HCT116 (cell line): ENCODE measurements around the gene GALNT11. TPM values are rescaled to one million over a fixed set of nuclear protein-coding genes. Genes with fewer than 3 reads are reported as not detected.

Experiments used
- ATAC-seq: fragments of 200-7000 bp; cut with Tn5 transposase; 2 replicates; pipeline ENCODE4 v1.9.1; 2020; ENCODE audit warnings: mild to moderate bottlenecking, moderate library complexity
- BruUV-seq: library from RNA; stranded (reverse); fragments of 400-500 nt; replicated peaks from 2 replicates; lab custom pipeline; 2021; lab: Mats Ljungman, UMichigan
- CTCF ChIA-PET: fragments of 300-600 bp; sonication (Branson Sonifier 250); formaldehyde crosslinking; loops from one replicate; lab custom pipeline; 2021; ENCODE audit warnings: antibody characterized with exemption; lab: Charles Lee
- POLR2A ChIA-PET: fragments of 300-600, 350-600 bp; sonication (Branson Sonifier 250); formaldehyde crosslinking; loops from one replicate; lab custom pipeline; 2021; ENCODE audit warnings: antibody characterized with exemption; lab: Charles Lee
- RAD21 ChIA-PET, 2 experiments: fragments of 300-600 bp; sonication (Branson Sonifier 250); formaldehyde crosslinking; loops; one replicate each; lab custom pipeline; 2023; ENCODE audit warnings: low total read pairs in 2 of 2; ENCODE audit not compliant: uncharacterized antibody in 2 of 2, unreplicated experiment in 2 of 2, low non-redundant PET in 1 of 2; lab: Charles Lee
- DNase-seq: peaks from one replicate; pipeline ENCODE4 v3.0.0-alpha.2; 2010; ENCODE audit warnings: low read depth, low spot score
- H2AFZ ChIP-seq: fragments of 200-600 bp; shearing (Covaris generic), sonication (generic); 2 replicates; pipeline ENCODE4 v1.6.1; 2017; ENCODE audit warnings: low read depth, mixed run types, mixed read lengths, antibody characterized with exemption, low read length; ENCODE audit not compliant: poor library complexity, severe bottlenecking
- H3K27ac ChIP-seq: 2 replicates; pipeline ENCODE4 v1.5.1; 2012; ENCODE audit warnings: low read depth, low read length
- H3K27me3 ChIP-seq: fragments of 200-600 bp; sonication (generic); 2 replicates; pipeline ENCODE4 v1.6.1; 2016; ENCODE audit warnings: mixed run types, low read length, mixed read lengths; ENCODE audit not compliant: insufficient read depth
- H3K36me3 ChIP-seq, 2 experiments: fragments of 200-500 bp in 1 of 2; fragments of 200-600 bp in 1 of 2; sonication (Bioruptor generic) in 1 of 2; sonication (generic) in 1 of 2; 2 replicates each; pipeline versions ENCODE4 v1.5.1 to v1.6.1; 2014 to 2016; ENCODE audit warnings: low read length in 2 of 2, inconsistent platforms in 1 of 2, mixed read lengths in 1 of 2, mixed run types in 1 of 2; ENCODE audit not compliant: insufficient read depth in 2 of 2, control insufficient read depth in 1 of 2
- H3K4me1 ChIP-seq, 2 experiments: fragments of 200-600 bp in 1 of 2; sonication (generic) in 1 of 2; 2 replicates each; pipeline versions ENCODE4 v1.5.1 to v1.6.1; 2012 to 2017; ENCODE audit warnings: low read length in 2 of 2, inconsistent platforms in 1 of 2, mild to moderate bottlenecking in 1 of 2, mixed read lengths in 1 of 2, mixed run types in 1 of 2, moderate library complexity in 1 of 2; ENCODE audit not compliant: insufficient read depth in 2 of 2, control insufficient read depth in 1 of 2
- H3K4me2 ChIP-seq: fragments of 200-600 bp; sonication (generic); 2 replicates; pipeline ENCODE4 v1.6.1; 2017; ENCODE audit warnings: mixed run types, low read length, mixed read lengths
- H3K4me3 ChIP-seq, 2 experiments: fragments of 200-600 bp in 1 of 2; sonication (generic) in 1 of 2; replicated peaks in 1 of 2; 2 replicates each; pipeline ENCODE4 v1.5.1; 2011 to 2016; ENCODE audit warnings: low read length in 2 of 2, control low read depth in 1 of 2, low read depth in 1 of 2, mild to moderate bottlenecking in 1 of 2, mixed read lengths in 1 of 2, mixed run types in 1 of 2
- H3K79me2 ChIP-seq: fragments of 200-600 bp; sonication (generic); 2 replicates; pipeline ENCODE4 v1.6.1; 2017; ENCODE audit warnings: mild to moderate bottlenecking, mixed run types, low read length, moderate library complexity, mixed read lengths; ENCODE audit not compliant: insufficient read depth
- H3K9ac ChIP-seq: fragments of 200-600 bp; sonication (generic); 2 replicates; pipeline ENCODE4 v1.6.1; 2016; ENCODE audit warnings: low read length, mixed read lengths
- H3K9me2 ChIP-seq: fragments of 200-600 bp; sonication (generic), shearing (Covaris generic); 2 replicates; pipeline ENCODE4 v1.6.1; 2017; ENCODE audit warnings: mixed run types, mild to moderate bottlenecking, moderate library complexity; ENCODE audit not compliant: insufficient read depth
- H3K9me3 ChIP-seq, 2 experiments: fragments of 200-500 bp in 1 of 2; fragments of 200-600 bp in 1 of 2; sonication (Bioruptor generic) in 1 of 2; sonication (generic) in 1 of 2; 2 replicates each; pipeline ENCODE4 v1.6.1; 2014 to 2017; ENCODE audit warnings: low read length in 2 of 2, mixed read lengths in 2 of 2, inconsistent platforms in 1 of 2, low read depth in 1 of 2, mild to moderate bottlenecking in 1 of 2, mixed run types in 1 of 2, moderate library complexity in 1 of 2; ENCODE audit not compliant: control insufficient read depth in 1 of 2, insufficient read depth in 1 of 2
- H4K20me1 ChIP-seq: fragments of 200-600 bp; sonication (generic), shearing (Covaris generic); 2 replicates; pipeline ENCODE4 v1.6.1; 2017; ENCODE audit warnings: mixed run types, mild to moderate bottlenecking, moderate library complexity; ENCODE audit not compliant: insufficient read depth
- CBX3 ChIP-seq: IDR thresholded peaks from 2 replicates; pipeline ENCODE4 v1.6.1; 2012; ENCODE audit warnings: low read depth
- ELF1 ChIP-seq: IDR thresholded peaks from 2 replicates; pipeline ENCODE4 v1.6.1; 2012; ENCODE audit warnings: low read depth, borderline replicate concordance
- EZH2 ChIP-seq: fragments of 200-600 bp; sonication (generic); IDR thresholded peaks from 2 replicates; pipeline ENCODE4 v1.6.1; 2017; ENCODE audit warnings: antibody characterized with exemption, mixed run types
- FOSL1 ChIP-seq: IDR thresholded peaks from 2 replicates; pipeline ENCODE4 v1.6.1; 2012; ENCODE audit warnings: low read depth
- JUND ChIP-seq: IDR thresholded peaks from 2 replicates; pipeline ENCODE4 v1.6.1; 2012
- POLR2A ChIP-seq: IDR thresholded peaks from 2 replicates; pipeline ENCODE4 v1.7.0; 2011; ENCODE audit warnings: borderline replicate concordance; ENCODE audit not compliant: insufficient read depth, insufficient read length; ENCODE audit errors: extremely low read depth
- POLR2AphosphoS5 ChIP-seq: IDR thresholded peaks from 2 replicates; pipeline ENCODE4 v1.6.1; 2011; ENCODE audit warnings: mild to moderate bottlenecking, low read depth, low read length, moderate library complexity
- RAD21 ChIP-seq: IDR thresholded peaks from 2 replicates; pipeline ENCODE4 v1.6.1; 2012; ENCODE audit warnings: low read depth, mild to moderate bottlenecking
- SP1 ChIP-seq: IDR thresholded peaks from 2 replicates; pipeline ENCODE4 v1.6.1; 2012; ENCODE audit warnings: low read depth
- YY1 ChIP-seq: IDR thresholded peaks from 2 replicates; pipeline ENCODE4 v1.6.1; 2011; ENCODE audit warnings: low read length, low read depth, moderate library complexity, mild to moderate bottlenecking; ENCODE audit not compliant: insufficient replicate concordance; ENCODE audit errors: extremely low read depth
- ZFX ChIP-seq: fragments of 450-650 bp; IDR thresholded peaks from 2 replicates; pipeline ENCODE4 v1.6.1; 2017
- ZNF274 ChIP-seq: fragments of 200-500 bp; sonication (Bioruptor generic); IDR thresholded peaks from 2 replicates; pipeline ENCODE4 v1.6.1; 2014; ENCODE audit warnings: mild to moderate bottlenecking, low read depth, low read length, inconsistent platforms
- intact Hi-C: fragments of 100-400 bp; cut with micrococcal nuclease; formaldehyde crosslinking; loops from 2 replicates; pipeline ENCODE4 v1.10.0; 2022
- total RNA-seq: library from RNA; stranded (reverse); gene quantifications from one replicate; pipeline ENCODE4 v1.2.1, GENCODE V29; 2021; ENCODE audit not compliant: unreplicated experiment
- TF ChIP-seq, protein P1 (sequence below): IDR thresholded peaks from 2 replicates; pipeline ENCODE4 v1.6.1; 2012
- TF ChIP-seq, protein P2 (sequence below): IDR thresholded peaks from 2 replicates; pipeline ENCODE4 v1.6.1; 2012
- TF ChIP-seq, protein P3 (sequence below): IDR thresholded peaks from 2 replicates; pipeline ENCODE4 v1.6.1; 2011; ENCODE audit warnings: mild to moderate bottlenecking, low read length, moderate library complexity; ENCODE audit not compliant: insufficient replicate concordance; ENCODE audit errors: extremely low read depth
- TF ChIP-seq, protein P4 (sequence below), 3 experiments: fragments of 200-600 bp in 1 of 3; sonication (generic) in 1 of 3; IDR thresholded peaks in 2 of 3; conservative IDR thresholded peaks in 1 of 3; 2 replicates each; pipeline ENCODE4 v1.5.1; 2012 to 2017; ENCODE audit warnings: low read depth in 2 of 3, low read length in 2 of 3, antibody characterized with exemption in 1 of 3, borderline replicate concordance in 1 of 3, control low read depth in 1 of 3, mild to moderate bottlenecking in 1 of 3, mixed read lengths in 1 of 3, mixed run types in 1 of 3, moderate library complexity in 1 of 3; ENCODE audit not compliant: insufficient read depth in 1 of 3

GALNT11 gene
- total RNA-seq, 1 experiment from 2014 or later: 28.9 TPM

DNA sequence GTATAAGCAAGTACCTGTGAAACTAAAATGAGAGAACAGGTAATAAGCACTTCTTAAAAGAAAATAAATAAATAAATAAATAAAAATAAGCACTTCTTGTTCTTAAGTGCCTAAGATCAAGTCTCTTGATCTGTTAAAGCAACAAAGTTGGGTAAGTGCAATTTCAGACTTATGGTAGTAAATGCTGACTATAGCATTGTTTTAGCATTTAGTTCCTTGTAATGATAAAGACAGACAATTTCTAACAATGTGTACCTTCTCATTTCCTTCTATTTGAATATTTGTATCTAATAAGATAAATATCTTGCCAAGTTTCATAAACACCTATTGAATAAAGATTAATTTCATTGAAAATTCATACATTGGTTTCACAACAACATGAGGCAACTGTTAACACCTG, 87.4 kb downstream of the GALNT11 start:
- Histone ChIP-seq H3K27ac (no peak overlapping the region), H3K9me2 (no peaks in the 10 kb centered on the region), H3K4me3 (no peak overlapping the region), H3K9me3 (no peaks in the 10 kb centered on the region), H2AFZ (no peak overlapping the region), H3K79me2 (no peaks in the 10 kb centered on the region), H3K27me3 (no peaks in the 10 kb centered on the region), H3K9ac (no peak overlapping the region), H3K4me2 (no peak overlapping the region), H4K20me1 (no peaks in the 10 kb centered on the region), H3K36me3 (peaks cover 4 to 9% of the 10 kb centered on the region in 2 experiments; a peak in 1 of 4 replicates), H3K4me1 (no peaks in the 10 kb centered on the region)
- no peak for DNase-seq
- no peak for ATAC-seq
- intact Hi-C loops: no loop called here
- ChIA-PET RAD21 (no interaction called here), CTCF (no interaction called here), POLR2A (no interaction called here)
- no TSS peak for BruUV-seq
- no peak for TF ChIP-seq YY1
- no peak for TF ChIP-seq JUND
- TF ChIP-seq ZNF274: no peak
- TF ChIP-seq, protein P1, sequence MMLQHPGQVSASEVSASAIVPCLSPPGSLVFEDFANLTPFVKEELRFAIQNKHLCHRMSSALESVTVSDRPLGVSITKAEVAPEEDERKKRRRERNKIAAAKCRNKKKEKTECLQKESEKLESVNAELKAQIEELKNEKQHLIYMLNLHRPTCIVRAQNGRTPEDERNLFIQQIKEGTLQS: no peak
- TF ChIP-seq POLR2A: no peak
- no peak for TF ChIP-seq CBX3
- no peak for TF ChIP-seq ELF1
- no peak for TF ChIP-seq FOSL1
- no peak for TF ChIP-seq RAD21
- TF ChIP-seq ZFX: no peak
- TF ChIP-seq, protein P2, sequence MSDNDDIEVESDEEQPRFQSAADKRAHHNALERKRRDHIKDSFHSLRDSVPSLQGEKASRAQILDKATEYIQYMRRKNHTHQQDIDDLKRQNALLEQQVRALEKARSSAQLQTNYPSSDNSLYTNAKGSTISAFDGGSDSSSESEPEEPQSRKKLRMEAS: no peak
- TF ChIP-seq, protein P3, sequence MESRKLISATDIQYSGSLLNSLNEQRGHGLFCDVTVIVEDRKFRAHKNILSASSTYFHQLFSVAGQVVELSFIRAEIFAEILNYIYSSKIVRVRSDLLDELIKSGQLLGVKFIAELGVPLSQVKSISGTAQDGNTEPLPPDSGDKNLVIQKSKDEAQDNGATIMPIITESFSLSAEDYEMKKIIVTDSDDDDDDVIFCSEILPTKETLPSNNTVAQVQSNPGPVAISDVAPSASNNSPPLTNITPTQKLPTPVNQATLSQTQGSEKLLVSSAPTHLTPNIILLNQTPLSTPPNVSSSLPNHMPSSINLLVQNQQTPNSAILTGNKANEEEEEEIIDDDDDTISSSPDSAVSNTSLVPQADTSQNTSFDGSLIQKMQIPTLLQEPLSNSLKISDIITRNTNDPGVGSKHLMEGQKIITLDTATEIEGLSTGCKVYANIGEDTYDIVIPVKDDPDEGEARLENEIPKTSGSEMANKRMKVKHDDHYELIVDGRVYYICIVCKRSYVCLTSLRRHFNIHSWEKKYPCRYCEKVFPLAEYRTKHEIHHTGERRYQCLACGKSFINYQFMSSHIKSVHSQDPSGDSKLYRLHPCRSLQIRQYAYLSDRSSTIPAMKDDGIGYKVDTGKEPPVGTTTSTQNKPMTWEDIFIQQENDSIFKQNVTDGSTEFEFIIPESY: no peak
- TF ChIP-seq SP1: no peak
- TF ChIP-seq EZH2: no peak
- no peak for TF ChIP-seq POLR2AphosphoS5
- TF ChIP-seq, protein P4, sequence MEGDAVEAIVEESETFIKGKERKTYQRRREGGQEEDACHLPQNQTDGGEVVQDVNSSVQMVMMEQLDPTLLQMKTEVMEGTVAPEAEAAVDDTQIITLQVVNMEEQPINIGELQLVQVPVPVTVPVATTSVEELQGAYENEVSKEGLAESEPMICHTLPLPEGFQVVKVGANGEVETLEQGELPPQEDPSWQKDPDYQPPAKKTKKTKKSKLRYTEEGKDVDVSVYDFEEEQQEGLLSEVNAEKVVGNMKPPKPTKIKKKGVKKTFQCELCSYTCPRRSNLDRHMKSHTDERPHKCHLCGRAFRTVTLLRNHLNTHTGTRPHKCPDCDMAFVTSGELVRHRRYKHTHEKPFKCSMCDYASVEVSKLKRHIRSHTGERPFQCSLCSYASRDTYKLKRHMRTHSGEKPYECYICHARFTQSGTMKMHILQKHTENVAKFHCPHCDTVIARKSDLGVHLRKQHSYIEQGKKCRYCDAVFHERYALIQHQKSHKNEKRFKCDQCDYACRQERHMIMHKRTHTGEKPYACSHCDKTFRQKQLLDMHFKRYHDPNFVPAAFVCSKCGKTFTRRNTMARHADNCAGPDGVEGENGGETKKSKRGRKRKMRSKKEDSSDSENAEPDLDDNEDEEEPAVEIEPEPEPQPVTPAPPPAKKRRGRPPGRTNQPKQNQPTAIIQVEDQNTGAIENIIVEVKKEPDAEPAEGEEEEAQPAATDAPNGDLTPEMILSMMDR (IDR thresholded peaks at IDR 0.05 in 2 of 3, conservative IDR thresholded peaks at IDR 0.05 in 1 of 3; ENCODE audit: borderline replicate concordance in 1 of 3, insufficient read depth in 1 of 3, low read depth in 2 of 3, low read length in 2 of 3): no peak
